Stimulated activated CD4-positive, alpha-beta T cell treated with anti-CD3 and anti-CD28 coated beads, Interleukin-15, amount 100 ng/mL, for 48 hours (primary cell): ENCODE results near the gene MAP2K5.

Source experiments
- DNase-seq, 2 donors: peaks; one replicate each; pipeline ENCODE4 v3.0.0-alpha.2; 2020; ENCODE audit warnings: low read depth in 2 of 2

MAP2K5 gene

GRCh38 chr15:67723294-67724024 lies 181.0 kb downstream of the MAP2K5 start:
- no peak for DNase-seq

GRCh38 chr15:67724691-67725375 lies 182.3 kb downstream of the MAP2K5 start:
- DNase-seq, result no peak

GRCh38 chr15:67730135-67730534 lies 187.6 kb downstream of the MAP2K5 start:
- DNase-seq, result no peak

- DNase-seq, result no peak
Measured at GRCh38 chr15:67731112-67731721, 188.7 kb downstream of the MAP2K5 start.

GRCh38 chr15:67732164-67732563 lies 189.7 kb downstream of the MAP2K5 start:
- no peak for DNase-seq

GRCh38 chr15:67732671-67733374 lies 190.3 kb downstream of the MAP2K5 start:
- no peak for DNase-seq

- DNase-seq, result no peak
Measured at GRCh38 chr15:67735896-67736295, 193.4 kb downstream of the MAP2K5 start.

GRCh38 chr15:67736810-67737209 lies 194.3 kb downstream of the MAP2K5 start:
- DNase-seq, result no peak

GRCh38 chr15:67738056-67738455 lies 195.6 kb downstream of the MAP2K5 start:
- DNase-seq, result no peak

GRCh38 chr15:67740405-67740804 lies 197.9 kb downstream of the MAP2K5 start:
- no peak for DNase-seq

GRCh38 chr15:67741308-67741707 lies 198.8 kb downstream of the MAP2K5 start:
- no peak for DNase-seq

- no peak for DNase-seq
Measured at GRCh38 chr15:67743558-67743957, 201.1 kb downstream of the MAP2K5 start.

GRCh38 chr15:67744331-67745072 lies 202.0 kb downstream of the MAP2K5 start:
- DNase-seq, result no peak

- no peak for DNase-seq
Measured at GRCh38 chr15:67745073-67746006, 202.8 kb downstream of the MAP2K5 start.

- no peak for DNase-seq
Measured at GRCh38 chr15:67746022-67746421, 203.5 kb downstream of the MAP2K5 start.

- no peak for DNase-seq
Measured at GRCh38 chr15:67746450-67746849, 203.9 kb downstream of the MAP2K5 start.

GRCh38 chr15:67747921-67748320 lies 205.4 kb downstream of the MAP2K5 start:
- DNase-seq, result no peak

GRCh38 chr15:67750371-67750770 lies 207.9 kb downstream of the MAP2K5 start:
- no peak for DNase-seq

- DNase-seq, result no peak
Measured at GRCh38 chr15:67753891-67754290, 211.4 kb downstream of the MAP2K5 start.

- no peak for DNase-seq
Measured at GRCh38 chr15:67755264-67755663, 212.8 kb downstream of the MAP2K5 start.

GRCh38 chr15:67755936-67756335 lies 213.4 kb downstream of the MAP2K5 start:
- no peak for DNase-seq
